ENCODE measurements around the gene MCRS1.
"Not testable (repeated sequence)": the region's sequence is repeated elsewhere in the genome, so short reads cannot be mapped to it uniquely, and the experiment has no call there.

MCRS1 gene

DNA sequence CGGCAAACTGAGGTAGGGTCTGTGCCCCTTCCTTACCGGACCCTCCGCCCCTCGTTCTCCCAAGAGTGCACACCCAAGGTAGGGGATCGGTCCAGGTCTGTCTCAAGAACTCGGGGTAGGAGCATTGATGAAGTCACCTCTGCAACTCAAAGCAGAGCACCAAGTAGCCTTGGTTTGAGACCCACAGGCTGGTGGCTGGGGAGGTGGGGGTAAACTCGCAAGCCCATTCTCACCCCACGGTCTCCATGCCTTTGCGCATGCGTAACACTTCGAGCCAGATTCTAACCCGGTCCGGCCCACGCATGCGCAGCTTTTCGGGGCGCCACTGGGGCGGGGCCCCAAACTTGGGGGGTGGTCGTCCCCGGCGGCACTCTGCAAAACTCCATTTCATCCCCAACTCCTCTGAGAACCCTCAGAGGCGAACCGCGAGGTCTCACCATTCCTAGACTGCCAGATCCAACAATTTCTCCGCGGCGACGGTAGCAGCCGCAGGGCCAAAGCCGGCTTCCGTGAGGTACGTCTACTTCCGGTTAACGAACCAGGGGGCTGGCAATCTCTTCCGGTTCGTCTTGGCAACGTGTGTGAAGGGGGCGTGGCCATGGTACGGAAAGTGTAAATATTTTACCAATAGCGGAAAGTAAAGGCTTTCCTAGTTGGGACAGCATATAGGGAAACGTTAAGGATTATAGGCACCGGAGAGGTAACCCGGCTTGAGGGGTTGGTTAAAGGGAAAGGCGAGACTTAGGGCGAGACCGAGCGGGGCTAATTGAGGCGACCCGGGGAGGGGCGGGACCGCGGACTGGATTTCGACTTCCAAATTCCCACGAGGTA lies at the start of gene MCRS1:
MCRS1 (minus strand) TSS at position 532 of the 831 bp plus-strand sequence. CDS start 1,411 bp downstream, outside the sequence.
- DNase-seq, result peak; percentile 90

DNA sequence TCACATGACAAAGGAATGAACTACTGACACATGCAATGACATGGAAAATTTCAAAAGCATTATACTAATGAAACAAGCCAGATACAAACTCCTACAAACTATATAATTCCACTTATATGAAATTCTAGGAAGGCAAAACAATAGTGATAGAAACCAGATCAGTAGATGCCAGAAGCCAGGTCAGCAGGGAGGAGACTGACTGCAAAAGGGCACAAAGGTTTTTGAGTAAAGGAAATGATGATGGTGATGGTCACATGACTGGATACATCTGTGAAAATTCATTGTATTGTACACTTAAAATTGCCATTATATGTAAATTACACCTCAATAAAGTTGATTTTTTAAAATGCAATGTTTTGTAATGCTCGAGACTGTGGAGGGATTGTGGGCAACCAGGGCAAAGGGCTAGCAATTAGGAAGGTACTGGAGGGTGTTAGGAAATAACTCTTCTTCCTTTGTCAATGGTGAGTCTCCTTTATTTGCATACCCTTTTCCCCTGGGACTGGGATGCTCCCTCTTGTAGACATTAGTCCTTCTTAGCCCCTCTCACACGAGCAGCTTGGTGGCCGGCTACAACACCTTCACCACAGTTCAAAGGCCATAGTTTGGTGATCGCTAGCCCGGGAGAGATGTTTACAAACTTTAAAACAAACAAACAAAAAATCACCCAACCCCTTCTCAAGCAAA lies 48.7 kb upstream of the MCRS1 start:
- no peak for DNase-seq

DNA sequence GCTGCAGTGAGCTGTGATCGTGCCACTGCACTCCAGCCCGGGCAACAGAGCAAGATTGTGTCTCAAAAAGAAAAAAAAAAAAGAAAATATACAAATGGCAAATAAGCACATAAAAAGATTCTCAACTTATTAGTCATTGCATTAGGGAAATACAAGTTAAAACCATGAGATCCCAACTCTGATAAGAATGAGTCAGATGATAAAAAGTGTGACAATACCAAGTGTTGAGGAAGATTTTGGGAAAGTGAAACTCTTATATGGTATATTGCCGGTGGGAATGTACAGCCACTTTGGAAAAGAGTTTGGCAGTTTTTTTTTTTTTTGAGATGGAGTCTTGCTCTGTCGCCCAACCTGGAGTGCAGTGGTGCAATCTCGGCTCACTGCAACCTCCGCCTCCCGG lies 47.8 kb upstream of the MCRS1 start:
- peak; percentile 36 for DNase-seq

DNA sequence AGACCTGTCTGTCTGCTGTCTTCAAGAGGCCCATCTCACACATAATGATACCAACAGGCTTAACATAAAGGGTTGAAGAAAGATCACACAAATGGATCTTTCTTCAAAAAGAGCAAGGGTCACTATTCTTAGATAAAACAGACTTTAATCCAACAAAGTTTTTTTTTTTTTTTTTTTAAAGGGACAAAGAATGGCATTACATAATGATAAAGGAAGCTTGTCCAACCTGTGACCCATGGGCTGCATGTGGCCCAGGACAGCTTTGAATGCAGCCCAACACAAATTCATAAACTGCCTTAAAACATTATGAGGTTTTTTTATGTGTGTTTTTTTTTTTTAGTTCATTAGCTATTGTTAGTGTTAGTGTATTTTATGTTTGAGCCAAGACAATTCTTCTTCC lies 44.3 kb upstream of the MCRS1 start:
- DNase-seq, result no peak

- DNase-seq, result not testable (repeated sequence)
Measured at GRCh38 chr12:49610785-49611184, 42.8 kb upstream of the MCRS1 start.

- no peak for DNase-seq
Measured at GRCh38 chr12:49609875-49610154, 41.9 kb upstream of the MCRS1 start.

DNA sequence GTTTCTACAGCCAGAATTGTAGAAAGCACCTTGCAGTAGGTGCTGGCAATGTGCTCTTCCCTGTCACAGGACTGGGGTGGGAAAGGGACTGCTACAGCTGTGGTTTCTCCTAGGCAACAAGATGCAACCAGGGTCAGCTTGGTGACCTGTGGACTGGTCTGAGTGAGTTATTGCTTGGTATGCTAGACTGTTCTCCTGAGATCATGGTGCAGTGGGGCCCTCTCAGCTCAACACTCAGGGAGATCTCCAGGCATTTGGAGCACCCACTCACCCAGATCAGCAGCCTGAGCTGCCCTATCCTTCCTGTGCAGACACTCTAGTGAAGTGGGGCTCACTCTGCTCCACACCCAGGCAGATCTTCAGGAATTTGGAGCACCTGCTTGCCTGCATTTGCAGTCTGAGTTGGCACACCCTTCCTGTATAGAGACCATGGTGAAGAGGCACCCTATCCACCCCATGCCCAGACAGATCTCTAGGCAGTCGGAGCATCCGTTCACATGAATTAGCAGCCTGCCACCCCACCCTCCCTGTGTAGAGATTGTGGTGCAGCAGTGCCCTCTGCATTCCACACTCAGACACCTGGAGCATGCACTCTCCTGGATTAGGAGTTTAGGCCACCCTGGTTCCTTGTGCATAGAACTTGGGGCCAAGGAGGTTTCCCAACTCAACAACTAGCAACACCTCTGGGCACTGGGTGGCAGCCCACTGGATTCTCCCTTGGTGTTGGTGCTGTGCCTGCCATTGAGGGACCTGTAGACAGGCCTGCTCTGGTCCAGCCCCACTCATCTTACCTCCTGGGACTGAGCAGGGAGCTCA lies 41.3 kb upstream of the MCRS1 start:
- DNase-seq, result no peak

- DNase-seq, result not testable (repeated sequence)
Measured at GRCh38 chr12:49605539-49605938, 37.6 kb upstream of the MCRS1 start, which contains the start of gene FAM186B. TSS of gene FAM186B (minus strand) at chr12:49605639. CDS start at chr12:49605477, 162 bp downstream.

GRCh38 chr12:49604856-49605255 lies 36.9 kb upstream of the MCRS1 start:
- no peak for DNase-seq

DNA sequence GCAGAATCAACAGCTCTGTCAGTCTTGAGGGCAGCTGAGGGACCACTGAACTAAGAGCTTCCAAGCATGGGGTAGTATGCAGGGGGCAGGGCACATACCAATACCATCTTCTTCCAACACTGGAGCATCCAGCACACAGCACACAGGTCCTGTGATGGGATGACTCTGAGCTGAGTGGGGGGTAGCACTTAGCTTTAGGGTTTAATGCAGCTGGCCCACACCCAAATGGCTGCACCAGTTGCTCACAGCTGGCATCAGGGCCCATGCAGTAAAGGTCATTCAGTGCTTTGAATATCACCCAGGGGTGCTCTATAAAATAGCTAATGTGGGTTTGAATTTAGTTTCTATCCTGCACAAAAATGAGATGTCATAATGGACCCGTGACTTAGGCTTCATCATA lies 35.8 kb upstream of the MCRS1 start:
- no peak for DNase-seq

DNA sequence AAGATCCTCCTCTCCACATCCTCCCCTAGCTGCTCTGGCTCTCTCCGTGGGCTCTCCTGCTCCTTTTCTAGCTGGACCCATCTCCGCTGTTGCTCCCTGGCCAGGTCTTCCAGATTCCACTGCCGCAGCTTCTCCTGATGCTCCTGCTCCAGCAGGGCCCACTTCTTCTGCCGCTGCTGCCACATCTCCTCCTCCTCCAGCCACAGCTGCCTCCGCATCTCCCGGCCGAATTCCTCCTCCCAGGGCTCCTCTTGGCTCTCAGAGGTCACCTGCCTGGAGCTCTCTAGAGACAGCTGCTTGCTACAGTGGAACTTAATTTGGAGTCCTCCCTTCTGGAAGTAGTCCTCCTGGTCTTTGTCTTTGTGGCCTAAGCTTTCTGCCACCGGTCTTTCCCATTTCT lies 32.0 kb upstream of the MCRS1 start:
- no peak for DNase-seq

- no peak for DNase-seq
Measured at GRCh38 chr12:49598527-49598926, 30.6 kb upstream of the MCRS1 start.

DNA sequence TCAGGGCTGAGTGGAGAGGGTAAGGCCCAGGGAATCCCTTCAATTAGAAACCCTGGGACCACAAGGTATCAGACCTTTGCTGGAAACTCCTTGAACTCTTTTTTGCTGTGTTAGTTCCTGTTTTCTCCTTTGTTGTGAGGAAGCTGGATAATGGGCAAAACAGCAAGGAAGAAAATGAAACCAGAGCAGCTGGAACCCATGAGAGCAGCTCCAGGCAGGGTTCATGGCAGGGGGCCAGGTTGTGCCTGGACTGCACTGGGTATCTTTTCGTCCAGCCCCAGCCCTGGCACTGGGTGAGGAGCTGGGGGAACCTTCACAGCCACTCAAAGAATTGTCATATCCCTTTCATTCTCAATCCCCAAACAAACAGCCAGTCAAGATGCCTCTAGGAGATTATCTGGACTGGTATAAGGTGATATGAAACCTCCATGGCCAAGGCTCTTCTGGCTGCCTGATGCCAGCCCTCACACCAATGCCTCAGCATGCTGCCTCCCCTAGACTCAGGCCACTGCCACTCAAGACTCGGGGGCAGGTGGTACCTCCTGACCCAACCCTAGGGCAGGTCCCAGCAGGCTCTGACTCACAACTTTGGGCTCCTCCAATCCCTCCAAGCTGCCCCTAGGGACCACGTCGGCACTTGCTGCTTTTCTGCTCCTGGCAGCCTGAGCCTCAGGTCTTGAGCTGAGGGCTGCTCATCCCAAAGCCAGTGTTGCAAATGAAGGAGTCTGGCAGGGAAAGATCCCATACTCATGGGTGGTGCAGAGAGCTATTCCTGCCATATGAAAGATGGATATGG lies 21.0 kb upstream of the MCRS1 start:
- no peak for DNase-seq

GRCh38 chr12:49588281-49588680 lies 20.3 kb upstream of the MCRS1 start:
- DNase-seq, result no peak

DNA sequence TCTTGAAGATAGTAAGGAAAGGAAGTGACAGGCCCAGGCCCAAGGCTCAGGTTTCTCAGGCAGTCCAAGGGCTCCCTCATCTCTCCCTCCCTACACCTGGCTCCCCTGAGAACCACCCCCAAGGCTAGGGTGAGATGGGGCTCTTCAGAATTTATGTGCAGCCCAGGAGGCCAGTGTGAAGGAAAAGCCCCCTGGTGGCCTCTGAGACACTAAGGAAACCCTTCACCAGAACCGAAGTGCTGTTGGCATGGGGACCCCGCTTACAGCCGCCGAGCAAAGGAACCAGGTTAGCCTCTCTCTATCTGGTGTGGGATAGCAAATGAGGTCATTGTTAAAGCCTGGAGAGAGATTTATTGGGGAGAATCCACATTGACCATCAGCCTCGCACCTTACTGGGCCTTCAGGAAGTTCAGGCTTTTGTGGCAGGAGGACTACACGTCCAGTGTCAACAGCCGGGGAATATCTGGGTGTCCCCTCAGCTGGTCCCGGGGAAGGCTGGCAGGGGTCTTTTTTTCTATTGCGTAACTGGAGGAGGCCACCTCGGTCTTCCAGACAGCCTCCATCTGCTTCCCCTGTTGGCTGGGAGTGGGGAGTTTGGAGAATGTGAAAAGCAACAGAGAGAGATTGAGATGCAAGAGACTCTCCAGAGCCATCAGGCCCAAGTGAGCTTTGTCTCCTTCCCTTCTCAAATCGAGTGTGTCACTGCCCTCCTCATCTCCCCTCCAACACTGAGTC lies 19.4 kb upstream of the MCRS1 start:
- no peak for DNase-seq

GRCh38 chr12:49585477-49586459 lies 17.8 kb upstream of the MCRS1 start:
- no peak for DNase-seq

GRCh38 chr12:49584591-49584990 lies 16.6 kb upstream of the MCRS1 start:
- no peak for DNase-seq

- DNase-seq, result no peak
Measured at GRCh38 chr12:49583366-49584094, 15.6 kb upstream of the MCRS1 start.

DNA sequence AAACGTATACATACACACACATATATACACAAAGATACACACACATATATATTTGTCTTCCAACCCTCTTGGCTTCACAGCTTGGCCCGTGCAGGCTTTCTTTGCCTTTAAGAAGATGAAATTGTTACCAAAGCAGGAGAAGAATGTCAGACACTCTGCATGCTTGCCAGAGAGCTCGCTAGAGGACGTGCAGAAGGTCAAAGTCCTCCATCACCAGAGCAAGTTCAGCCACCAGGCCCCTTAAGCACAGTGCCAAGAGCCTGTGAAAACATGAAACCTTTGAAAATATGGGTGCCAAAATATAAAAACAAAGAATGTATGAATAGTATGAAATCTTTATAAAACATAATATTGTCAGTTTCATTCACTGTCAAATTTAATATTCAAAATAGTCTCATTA lies 14.9 kb upstream of the MCRS1 start:
- DNase-seq, result no peak

GRCh38 chr12:49582201-49582600 lies 14.3 kb upstream of the MCRS1 start:
- DNase-seq, result no peak
